SK-N-SH (cell line): ENCODE measurements around the gene CTNNA3. TPM values are rescaled to one million over a fixed set of nuclear protein-coding genes. Genes with fewer than 3 reads are reported as not detected.

Experiments used
- CTCF ChIA-PET: fragments of 300-600, 350-600 bp; formaldehyde crosslinking; extraction: SDS; loops from one replicate; lab custom pipeline; 2021; lab: Yijun Ruan, JAX
- POLR2A ChIA-PET: fragments of 350-600 bp; sonication (Branson Sonifier 250); formaldehyde crosslinking; extraction: SDS; loops from one replicate; lab custom pipeline; 2020; ENCODE audit warnings: antibody characterized with exemption, inconsistent platforms; lab: Yijun Ruan, JAX
- DNase-seq: peaks from one replicate; pipeline ENCODE4 v3.0.0; 2012
- H2AFZ ChIP-seq: fragments of 200-600 bp; sonication (generic); 2 replicates; pipeline ENCODE4 v1.8.1; 2016; ENCODE audit warnings: antibody characterized with exemption, mild to moderate bottlenecking, low read depth
- H3F3A ChIP-seq: fragments of 200-600 bp; sonication (generic); replicated peaks from 2 replicates; pipeline ENCODE3; 2016; ENCODE audit warnings: antibody characterized with exemption, mild to moderate bottlenecking; ENCODE audit not compliant: insufficient read depth
- H3K27ac ChIP-seq, 2 experiments: fragments of 200-500 bp in 1 of 2; fragments of 200-600 bp in 1 of 2; sonication (Bioruptor generic) in 1 of 2; sonication (generic), shearing (Covaris generic) in 1 of 2; 2 replicates each; pipeline versions ENCODE4 v1.5.1 to v1.6.1; 2014 to 2016; ENCODE audit warnings: low read depth in 2 of 2, inconsistent platforms in 1 of 2, low read length in 1 of 2, mild to moderate bottlenecking in 1 of 2, mixed read lengths in 1 of 2
- H3K27me3 ChIP-seq: fragments of 200-600 bp; sonication (generic), shearing (Covaris generic); 2 replicates; pipeline ENCODE4 v1.6.1; 2016; ENCODE audit warnings: mixed run types; ENCODE audit not compliant: insufficient read depth
- H3K36me3 ChIP-seq, 2 experiments: fragments of 200-500 bp in 1 of 2; fragments of 200-600 bp in 1 of 2; sonication (Bioruptor generic) in 1 of 2; sonication (generic) in 1 of 2; replicated peaks in 1 of 2; 2 replicates each; pipeline versions ENCODE3 to v1.5.1; 2014 to 2016; ENCODE audit warnings: low read length in 1 of 2, mild to moderate bottlenecking in 1 of 2; ENCODE audit not compliant: insufficient read depth in 2 of 2, control insufficient read depth in 1 of 2
- H3K4me1 ChIP-seq, 2 experiments: fragments of 200-500 bp in 1 of 2; fragments of 200-600 bp in 1 of 2; sonication (Bioruptor generic) in 1 of 2; sonication (generic), shearing (Covaris generic) in 1 of 2; 2 replicates each; pipeline versions ENCODE4 v1.5.1 to v1.6.1; 2014 to 2016; ENCODE audit warnings: low read depth in 1 of 2, low read length in 1 of 2, mixed run types in 1 of 2; ENCODE audit not compliant: insufficient read depth in 2 of 2, control insufficient read depth in 1 of 2
- H3K4me2 ChIP-seq: fragments of 200-600 bp; sonication (generic), shearing (Covaris generic); 2 replicates; pipeline ENCODE4 v1.6.1; 2017; ENCODE audit warnings: mixed run types
- H3K4me3 ChIP-seq, 2 experiments: fragments of 200-500 bp in 1 of 2; fragments of 200-600 bp in 1 of 2; sonication (Bioruptor generic) in 1 of 2; sonication (generic), shearing (Covaris generic) in 1 of 2; 2 replicates each; pipeline versions ENCODE4 v1.5.1 to v1.8.1; 2014 to 2016; ENCODE audit warnings: low read depth in 2 of 2, inconsistent platforms in 1 of 2, low read length in 1 of 2, mild to moderate bottlenecking in 1 of 2, mixed read lengths in 1 of 2, moderate library complexity in 1 of 2
- H3K79me2 ChIP-seq: fragments of 200-600 bp; sonication (generic); 2 replicates; pipeline ENCODE4 v1.8.1; 2017; ENCODE audit warnings: mild to moderate bottlenecking; ENCODE audit not compliant: insufficient read depth
- H3K9ac ChIP-seq: fragments of 200-600 bp; sonication (generic); 2 replicates; pipeline ENCODE4 v1.6.1; 2017; ENCODE audit warnings: mixed run types
- H3K9me2 ChIP-seq: fragments of 200-600 bp; sonication (generic); 2 replicates; pipeline ENCODE4 v1.6.1; 2017; ENCODE audit warnings: mixed run types
- H3K9me3 ChIP-seq: fragments of 200-600 bp; sonication (generic); 2 replicates; pipeline ENCODE4 v1.6.1; 2017; ENCODE audit warnings: mixed run types, mild to moderate bottlenecking, moderate library complexity
- H4K20me1 ChIP-seq: fragments of 200-600 bp; sonication (generic); 2 replicates; pipeline ENCODE4 v1.6.1; 2017; ENCODE audit warnings: mild to moderate bottlenecking, mixed run types; ENCODE audit not compliant: insufficient read depth
- ELF1 ChIP-seq: IDR thresholded peaks from 2 replicates; pipeline ENCODE4 v1.4.0; 2012
- EZH2phosphoT487 ChIP-seq: fragments of 200-600 bp; sonication (generic); IDR thresholded peaks from 2 replicates; pipeline ENCODE4 v1.6.1; 2017; ENCODE audit warnings: low read depth, mixed run types, mild to moderate bottlenecking, antibody characterized with exemption, moderate library complexity, borderline replicate concordance
- FOXM1 ChIP-seq: IDR thresholded peaks from 2 replicates; pipeline ENCODE4 v1.4.0; 2012; ENCODE audit warnings: low read depth, mild to moderate bottlenecking
- JUND ChIP-seq: IDR thresholded peaks from 2 replicates; pipeline ENCODE4 v1.4.0; 2012
- MAX ChIP-seq: IDR thresholded peaks from 2 replicates; pipeline ENCODE4 v1.4.0; 2012; ENCODE audit warnings: low read depth
- NRF1 ChIP-seq: IDR thresholded peaks from 2 replicates; pipeline ENCODE4 v1.6.1; 2012; ENCODE audit warnings: low read depth, mild to moderate bottlenecking, low read length
- PBX3 ChIP-seq: IDR thresholded peaks from 2 replicates; pipeline ENCODE4; 2012
- POLR2AphosphoS5 ChIP-seq: IDR thresholded peaks from 2 replicates; pipeline ENCODE4 v1.6.1; 2012; ENCODE audit warnings: low read depth, low read length
- RAD21 ChIP-seq: IDR thresholded peaks from 2 replicates; pipeline ENCODE4 v1.6.1; 2012; ENCODE audit warnings: mild to moderate bottlenecking, low read length
- RFX5 ChIP-seq: IDR thresholded peaks from 2 replicates; pipeline ENCODE4 v1.6.1; 2012; ENCODE audit warnings: mild to moderate bottlenecking, improper control_type of control experiment, low read length
- RXRA ChIP-seq: IDR thresholded peaks from 2 replicates; pipeline ENCODE4 v1.4.0; 2012; ENCODE audit warnings: low read depth, mild to moderate bottlenecking, borderline replicate concordance
- SIN3A ChIP-seq: IDR thresholded peaks from 2 replicates; pipeline ENCODE4 v1.6.1; 2012; ENCODE audit warnings: low read depth, mild to moderate bottlenecking, low read length, moderate library complexity, borderline replicate concordance
- SMC3 ChIP-seq: IDR thresholded peaks from 2 replicates; pipeline ENCODE4 v1.6.1; 2012; ENCODE audit warnings: low read depth, low read length, improper control_type of control experiment
- TAF1 ChIP-seq: IDR thresholded peaks from 2 replicates; pipeline ENCODE4 v1.6.1; 2012; ENCODE audit warnings: low read depth, mild to moderate bottlenecking, low read length, moderate library complexity, borderline replicate concordance
- TEAD4 ChIP-seq: IDR thresholded peaks from 2 replicates; pipeline ENCODE4 v1.4.0; 2012; ENCODE audit warnings: mild to moderate bottlenecking, borderline replicate concordance; ENCODE audit not compliant: insufficient read depth
- USF1 ChIP-seq: IDR thresholded peaks from 2 replicates; pipeline ENCODE4 v1.4.0; 2012; ENCODE audit warnings: low read depth, borderline replicate concordance
- ZBTB33 ChIP-seq: IDR thresholded peaks from 2 replicates; pipeline ENCODE4 v1.4.0; 2012; ENCODE audit warnings: low read depth, borderline replicate concordance
- polyA plus RNA-seq, 3 experiments: library from polyadenylated mRNA; depleted of rRNA; stranded (reverse); fragments of >200 nt; gene quantifications; 2 replicates each; pipeline ENCODE4 v1.2.3, GENCODE V29; 2012

Gene CTNNA3
- polyA plus RNA-seq, 1 of the 3 experiments (the other 2 are of a cell fraction) = not detected

GRCh38 chr10:65940105-65940504, 1755.9 kb downstream of the CTNNA3 start:
- no peaks in the 10 kb centered on the region for H3K9me2 ChIP-seq
- H3F3A ChIP-seq = no peaks in the 10 kb centered on the region
- no peak overlapping the region for H3K4me2 ChIP-seq
- POLR2A ChIA-PET = no interaction called here
- H3K79me2 ChIP-seq = no peaks in the 10 kb centered on the region
- no peaks in the 10 kb centered on the region for H3K27me3 ChIP-seq
- no peak for TF ChIP-seq NRF1
- TF ChIP-seq RFX5 = no peak
- TF ChIP-seq ELF1 = no peak
- no peak for TF ChIP-seq ZBTB33
- no peak for TF ChIP-seq PBX3
- no peak for TF ChIP-seq USF1
- TF ChIP-seq SIN3A = no peak
- TF ChIP-seq FOXM1 = no peak
- TF ChIP-seq EZH2phosphoT487 = no peak
- no peak for TF ChIP-seq TEAD4
- no peak for TF ChIP-seq JUND
- TF ChIP-seq MAX = no peak
- no peak for TF ChIP-seq TAF1
- TF ChIP-seq POLR2AphosphoS5 = no peak
- no peak for TF ChIP-seq RXRA
- TF ChIP-seq SMC3 = no peak
- TF ChIP-seq RAD21 = no peak
- H3K9ac ChIP-seq = no peak overlapping the region
- no peak overlapping the region for H3K27ac ChIP-seq
- no peaks in the 10 kb centered on the region for H3K9me3 ChIP-seq
- DNase-seq = no peak
- H3K4me1 ChIP-seq = no peaks in the 10 kb centered on the region
- no peak overlapping the region for H3K4me3 ChIP-seq
- no peak overlapping the region for H2AFZ ChIP-seq
- CTCF ChIA-PET = no interaction called here
- H3K36me3 ChIP-seq = no peaks in the 10 kb centered on the region
- H4K20me1 ChIP-seq = no peaks in the 10 kb centered on the region
